GM12875 (cell line): ENCODE data around the gene WASHC4.

Experiments
- H3K4me3 ChIP-seq: one replicate; pipeline ENCODE4 v1.5.1; 2011; ENCODE audit warnings: low read depth, low read length, control low read depth
- TF ChIP-seq, protein P1 (sequence below): IDR thresholded peaks from 2 replicates; pipeline ENCODE4 v1.5.1; 2011; ENCODE audit warnings: low read depth, mild to moderate bottlenecking, control low read depth, inconsistent platforms, low read length, moderate library complexity, borderline replicate concordance; ENCODE audit not compliant: insufficient read depth

WASHC4 gene

DNA sequence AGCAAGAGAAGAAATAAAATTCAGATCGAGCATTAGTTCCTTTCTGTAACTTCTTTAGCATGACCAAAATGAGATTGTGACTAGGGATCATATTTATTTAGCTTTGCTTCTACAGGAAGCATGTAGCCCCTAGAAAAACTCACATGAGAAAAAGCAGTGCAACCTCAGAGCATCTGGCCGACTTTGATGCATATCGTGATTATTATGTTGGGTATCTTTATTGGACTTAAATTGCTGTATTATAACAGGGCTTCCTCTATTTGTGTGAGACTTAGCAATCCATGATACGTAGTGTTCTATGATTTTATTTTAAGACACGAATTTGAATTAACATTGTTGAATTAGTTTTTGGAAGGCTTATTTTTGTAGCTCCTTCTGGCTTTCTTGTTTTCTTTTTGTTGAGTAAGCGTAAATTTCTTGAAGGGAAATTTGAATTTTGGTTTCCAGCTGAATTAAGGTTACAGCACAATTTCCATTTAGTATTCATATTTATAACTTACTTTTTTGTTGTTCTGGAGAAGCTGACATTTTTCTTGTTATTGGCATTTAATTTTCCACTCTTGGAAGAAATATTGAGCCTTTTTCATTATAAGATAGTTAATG, 33.9 kb downstream of the WASHC4 start:
- TF ChIP-seq, protein P1, sequence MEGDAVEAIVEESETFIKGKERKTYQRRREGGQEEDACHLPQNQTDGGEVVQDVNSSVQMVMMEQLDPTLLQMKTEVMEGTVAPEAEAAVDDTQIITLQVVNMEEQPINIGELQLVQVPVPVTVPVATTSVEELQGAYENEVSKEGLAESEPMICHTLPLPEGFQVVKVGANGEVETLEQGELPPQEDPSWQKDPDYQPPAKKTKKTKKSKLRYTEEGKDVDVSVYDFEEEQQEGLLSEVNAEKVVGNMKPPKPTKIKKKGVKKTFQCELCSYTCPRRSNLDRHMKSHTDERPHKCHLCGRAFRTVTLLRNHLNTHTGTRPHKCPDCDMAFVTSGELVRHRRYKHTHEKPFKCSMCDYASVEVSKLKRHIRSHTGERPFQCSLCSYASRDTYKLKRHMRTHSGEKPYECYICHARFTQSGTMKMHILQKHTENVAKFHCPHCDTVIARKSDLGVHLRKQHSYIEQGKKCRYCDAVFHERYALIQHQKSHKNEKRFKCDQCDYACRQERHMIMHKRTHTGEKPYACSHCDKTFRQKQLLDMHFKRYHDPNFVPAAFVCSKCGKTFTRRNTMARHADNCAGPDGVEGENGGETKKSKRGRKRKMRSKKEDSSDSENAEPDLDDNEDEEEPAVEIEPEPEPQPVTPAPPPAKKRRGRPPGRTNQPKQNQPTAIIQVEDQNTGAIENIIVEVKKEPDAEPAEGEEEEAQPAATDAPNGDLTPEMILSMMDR = no peak
- no peak overlapping the region for H3K4me3 ChIP-seq

DNA sequence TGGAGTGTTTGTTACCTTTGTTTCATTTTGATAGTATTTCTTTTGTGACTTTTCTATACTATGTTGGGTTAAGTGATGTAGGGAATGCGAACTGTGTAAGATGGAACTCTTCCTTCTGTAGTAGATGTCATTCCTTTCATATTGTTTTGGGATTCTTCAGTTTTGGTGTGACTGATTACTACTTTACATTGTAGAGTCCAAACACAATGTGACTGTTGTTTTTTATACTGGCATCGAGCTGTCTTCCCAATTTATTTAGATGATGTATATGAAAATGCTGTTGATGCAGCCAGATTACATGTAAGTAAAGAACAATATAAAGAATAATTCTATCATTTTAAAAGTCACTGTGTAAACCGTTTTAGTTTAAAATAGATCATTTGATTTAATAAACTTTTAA, 34.7 kb downstream of the WASHC4 start:
- H3K4me3 ChIP-seq = no peak overlapping the region
- TF ChIP-seq, protein P1 = no peak

DNA sequence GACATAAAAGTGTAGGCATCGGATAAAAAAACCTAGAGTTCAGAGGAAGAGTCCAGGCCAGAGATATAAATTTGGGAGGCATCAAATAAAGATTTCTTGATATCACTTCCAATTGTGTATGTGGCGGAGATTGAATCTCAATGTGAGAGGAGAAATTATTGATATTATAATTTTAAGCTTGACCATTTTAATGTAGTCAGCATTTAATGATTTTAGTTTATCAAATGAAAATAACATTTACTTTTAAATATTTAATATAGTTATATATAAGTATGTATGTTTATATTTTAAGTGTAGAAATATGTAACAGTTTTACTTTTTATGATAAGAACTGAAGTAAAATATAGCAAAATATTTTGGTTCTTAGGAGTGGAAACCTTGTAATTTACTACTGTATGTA, 48.7 kb downstream of the WASHC4 start:
- TF ChIP-seq, protein P1 = no peak
- no peak overlapping the region for H3K4me3 ChIP-seq

DNA sequence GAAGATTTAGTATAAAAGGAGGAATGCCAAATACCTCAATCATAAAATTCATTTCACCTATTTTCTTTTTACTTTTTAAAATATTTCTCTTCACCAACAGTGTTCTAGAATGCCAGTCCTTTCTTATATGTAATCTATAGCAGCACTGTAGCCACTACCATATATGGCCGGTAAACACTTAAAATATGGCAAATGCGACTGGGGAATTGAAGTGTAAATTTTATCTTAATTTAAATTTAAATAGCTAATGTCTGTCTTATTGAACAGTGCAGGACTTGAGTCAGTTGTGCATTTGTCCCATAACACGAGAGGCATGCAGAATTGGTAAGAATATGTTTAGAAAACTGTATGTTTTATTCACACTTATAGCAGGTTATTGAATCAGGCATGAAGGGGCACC, 50.1 kb downstream of the WASHC4 start:
- H3K4me3 ChIP-seq = no peak overlapping the region
- TF ChIP-seq, protein P1 = no peak

DNA sequence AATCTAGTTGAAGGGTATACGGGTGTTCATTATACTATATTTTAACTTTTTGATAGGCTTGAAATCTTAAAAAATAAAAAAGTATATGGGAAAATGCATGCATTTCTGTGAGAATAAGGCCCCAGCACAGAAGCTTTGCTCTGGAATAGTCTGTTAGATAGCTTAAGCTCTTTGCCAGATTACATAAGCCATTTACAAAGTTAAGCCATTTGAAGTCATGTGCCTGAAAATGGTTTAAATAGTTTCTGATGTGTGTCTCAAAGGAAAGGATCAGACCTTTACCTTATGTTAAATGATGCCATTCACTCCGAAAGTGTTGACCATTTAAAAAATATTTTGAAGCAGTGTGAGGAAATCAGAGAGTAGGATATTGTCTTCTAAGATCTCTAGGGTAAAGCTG, 51.3 kb downstream of the WASHC4 start:
- TF ChIP-seq, protein P1 = no peak

DNA sequence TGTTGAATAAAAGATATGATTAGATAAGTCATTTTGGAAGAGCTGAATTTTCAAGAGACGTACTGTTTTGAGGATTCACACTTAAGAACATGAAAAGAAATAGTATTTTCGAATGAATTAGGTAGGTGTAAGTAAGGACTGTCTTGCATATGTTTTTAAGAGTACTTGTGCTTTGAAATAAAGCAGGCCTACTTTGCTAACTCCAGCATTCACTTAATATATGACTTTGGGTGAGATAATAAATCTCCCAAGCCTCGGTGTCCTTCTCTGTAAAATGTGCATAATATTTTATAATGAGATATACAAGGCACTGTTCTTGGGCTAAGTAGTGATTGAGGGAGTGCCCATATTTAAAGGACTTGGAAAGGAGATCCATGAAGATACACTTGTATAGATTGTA, 54.6 kb downstream of the WASHC4 start:
- TF ChIP-seq, protein P1 = no peak
- H3K4me3 ChIP-seq = no peak overlapping the region

More for the DNA sequence above, 51.3 kb downstream of the WASHC4 start:
- no peak overlapping the region for H3K4me3 ChIP-seq

DNA sequence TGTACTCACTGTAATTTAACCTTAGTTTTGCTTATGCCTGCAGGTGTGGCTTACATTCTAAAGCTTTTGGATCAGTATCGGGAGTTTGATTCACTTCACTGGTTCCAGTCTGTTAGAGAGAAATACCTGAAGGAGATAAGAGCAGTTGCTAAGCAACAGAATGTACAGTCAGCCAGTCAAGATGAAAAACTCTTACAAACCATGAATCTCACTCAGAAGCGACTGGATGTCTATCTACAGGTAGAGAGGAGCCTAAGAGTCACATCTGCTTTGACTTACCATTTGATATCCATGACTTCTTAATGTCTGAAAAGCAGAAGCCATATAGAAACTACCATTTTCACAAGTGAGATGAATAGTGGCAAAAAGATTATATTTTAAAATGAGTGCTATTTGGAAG, 56.5 kb downstream of the WASHC4 start:
- TF ChIP-seq, protein P1 = no peak
- H3K4me3 ChIP-seq = no peak overlapping the region
